ENCODE measurements around the gene LRRC32.

- TF ChIP-seq EZH2phosphoT487 (IDR thresholded peaks at IDR 0.05; ENCODE audit: borderline replicate concordance) (no peak), CTCF (conservative IDR thresholded peaks at IDR 0.05; ENCODE audit: low read length) (no peak)
Observed at GRCh38 chr11:76676636-76677457, 6.3 kb upstream of the LRRC32 start.
